ENCODE data around the gene PTOV1. TPM values are rescaled to one million over a fixed set of nuclear protein-coding genes. Genes with fewer than 3 reads are reported as not detected.

The PTOV1 gene
- total and polyA plus RNA-seq, 10 of the 15 experiments (the other 5 are each of a cell fraction or from before 2014, with no cell fraction given), result 3.2 to 83.5 (median 22.3) TPM

DNA sequence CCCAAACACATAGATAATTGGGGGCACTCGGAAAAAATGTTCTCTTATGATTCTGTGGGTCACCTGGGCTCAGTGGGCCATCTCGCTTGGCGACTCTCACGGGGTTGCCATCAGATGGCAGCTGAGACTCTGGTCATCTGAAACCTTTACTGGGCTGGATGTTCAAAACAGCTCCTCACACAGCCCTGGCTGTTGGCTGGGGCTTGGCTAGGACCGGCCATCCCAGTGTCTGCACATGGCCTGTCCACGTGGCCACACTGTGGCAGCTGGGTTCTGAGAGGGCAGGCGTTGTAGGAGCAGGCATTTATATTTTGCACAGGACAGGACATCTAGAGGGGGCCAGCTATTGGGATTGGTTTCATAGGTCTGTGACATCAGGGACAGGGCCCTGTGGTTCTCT, 17.4 kb upstream of the PTOV1 start:
- BruUV-seq (replicated peaks), result no TSS peak
- intact Hi-C loops (cut with micrococcal nuclease; ENCODE audit: unreplicated experiment), result no loop called here
- CTCF ChIA-PET, result no interaction called here

DNA sequence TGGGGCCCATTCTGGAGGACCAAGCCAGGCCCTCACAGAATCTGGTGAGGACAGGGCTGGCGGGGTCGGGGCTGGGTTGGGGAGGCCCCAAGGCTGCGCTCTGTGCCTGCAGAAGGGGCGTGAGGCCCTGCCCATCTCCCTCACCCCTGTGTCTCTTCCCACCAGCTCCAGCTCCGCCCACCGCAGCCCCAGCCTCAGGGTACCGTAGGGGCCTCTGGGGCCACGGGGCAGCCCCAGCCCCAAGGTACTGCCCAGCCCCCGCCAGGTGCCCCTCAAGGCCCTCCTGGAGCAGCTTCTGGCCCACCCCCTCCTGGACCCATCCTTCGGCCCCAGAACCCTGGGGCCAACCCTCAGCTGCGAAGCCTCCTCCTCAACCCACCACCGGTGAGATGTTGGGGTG, 15.4 kb upstream of the PTOV1 start:
- intact Hi-C loops (cut with micrococcal nuclease; ENCODE audit: unreplicated experiment) (no loop called here), in situ Hi-C loops (cut with MboI) (no loop called here)
- no peak overlapping the region for H3K27ac ChIP-seq (ENCODE audit: control insufficient read depth, insufficient read depth)
- ChIA-PET SMC1A (ENCODE audit: uncharacterized antibody, unreplicated experiment) (no interaction called here), RAD21 (ENCODE audit: unreplicated experiment) (no interaction called here), POLR2A (interaction anchor here (0.6 kb wide), 1 partner anchor 21 kb away, joined by 3 read pairs; no protein-coding TSS in a partner anchor), CTCF (no interaction called here)
- H2AFZ ChIP-seq (ENCODE audit: control insufficient read depth, low read depth, low read length), result no peak overlapping the region
- H4K20me1 ChIP-seq (ENCODE audit: control insufficient read depth, insufficient read depth), result no peaks in the 10 kb centered on the region
- H3K9ac ChIP-seq (ENCODE audit: control insufficient read depth, insufficient read depth, low read length), result no peak overlapping the region
- no peaks in the 10 kb centered on the region for H3K27me3 ChIP-seq (replicated peaks in 1 of 2; ENCODE audit: control insufficient read depth in 2 of 2, insufficient read depth in 2 of 2, low read length in 1 of 2)
- no peak for ATAC-seq
- BruUV-seq (replicated peaks), result no TSS peak
- FAIRE-seq, result no peak
- peaks cover 17 to 31% of the 10 kb centered on the region in 2 experiments for H3K36me3 ChIP-seq (ENCODE audit: control insufficient read depth in 2 of 2, insufficient read depth in 2 of 2, low read length in 1 of 2)
- no peak overlapping the region for H3K4me3 ChIP-seq
- DNase-seq (ENCODE audit: low read depth, low spot score), result no peak
- no peak overlapping the region for H3K4me2 ChIP-seq (ENCODE audit: control insufficient read depth, insufficient read depth)
- 96% methylated on average over 9 of the region's 12 CpGs for WGBS (ENCODE audit: insufficient coverage, insufficient replicate concordance, low lambda C conversion rate, missing lambda C conversion rate)
- H3K9me3 ChIP-seq (replicated peaks; ENCODE audit: control insufficient read depth, insufficient read depth, low read length), result no peaks in the 10 kb centered on the region
- no peaks in the 10 kb centered on the region for H3K4me1 ChIP-seq (ENCODE audit: control insufficient read depth, insufficient read depth, low read length)
- H3K79me2 ChIP-seq (ENCODE audit: control insufficient read depth, insufficient read depth, low read length), result no peaks in the 10 kb centered on the region
- TF ChIP-seq RAD51 (IDR thresholded peaks at IDR 0.05) (no peak), KDM1A (IDR thresholded peaks at IDR 0.05; ENCODE audit: borderline replicate concordance) (no peak), CEBPZ (IDR thresholded peaks at IDR 0.05; ENCODE audit: low read depth, low read length) (no peak), MYB (IDR thresholded peaks at IDR 0.05; ENCODE audit: borderline replicate concordance, low read depth, low read length) (no peak), MTA3 (IDR thresholded peaks at IDR 0.05; ENCODE audit: borderline replicate concordance, low read length) (no peak), PKNOX1 (IDR thresholded peaks at IDR 0.05) (no peak), ASH2L (IDR thresholded peaks at IDR 0.05; ENCODE audit: borderline replicate concordance, low read depth) (no peak), ZBTB4 (CRISPR knock-in tag; IDR thresholded peaks at IDR 0.05) (no peak), EED (IDR thresholded peaks at IDR 0.05; ENCODE audit: low read depth) (no peak), TCF7 (IDR thresholded peaks at IDR 0.05; ENCODE audit: borderline replicate concordance) (no peak)

More for the DNA sequence above, 17.4 kb upstream of the PTOV1 start:
- DNase-seq (ENCODE audit: low read depth, low spot score) (no peak), ATAC-seq (no peak), FAIRE-seq (no peak)
- Histone ChIP-seq H3K27me3 (replicated peaks in 1 of 2; ENCODE audit: control insufficient read depth in 2 of 2, insufficient read depth in 2 of 2, low read length in 1 of 2) (no peaks in the 10 kb centered on the region), H3K4me3 (no peak overlapping the region), H3K79me2 (ENCODE audit: control insufficient read depth, insufficient read depth, low read length) (no peaks in the 10 kb centered on the region), H3K9me3 (replicated peaks; ENCODE audit: control insufficient read depth, insufficient read depth, low read length) (no peaks in the 10 kb centered on the region), H3K27ac (ENCODE audit: control insufficient read depth, insufficient read depth) (no peak overlapping the region), H3K4me2 (ENCODE audit: control insufficient read depth, insufficient read depth) (no peak overlapping the region), H3K4me1 (ENCODE audit: control insufficient read depth, insufficient read depth, low read length) (no peaks in the 10 kb centered on the region), H4K20me1 (ENCODE audit: control insufficient read depth, insufficient read depth) (no peaks in the 10 kb centered on the region), H2AFZ (ENCODE audit: control insufficient read depth, low read depth, low read length) (no peak overlapping the region), H3K9ac (ENCODE audit: control insufficient read depth, insufficient read depth, low read length) (no peak overlapping the region), H3K36me3 (ENCODE audit: control insufficient read depth in 2 of 2, insufficient read depth in 2 of 2, low read length in 1 of 2) (peaks cover 17 to 33% of the 10 kb centered on the region in 2 experiments)
- RAD21 ChIA-PET (ENCODE audit: unreplicated experiment), result no interaction called here
- SMC1A ChIA-PET (ENCODE audit: uncharacterized antibody, unreplicated experiment), result no interaction called here
- in situ Hi-C loops (cut with MboI), result no loop called here
- POLR2A ChIA-PET, result interaction anchor here (0.5 kb wide), 1 partner anchor 118 kb away, joined by 3 read pairs; no protein-coding TSS in a partner anchor
- 86% methylated on average over 7 of the region's 7 CpGs for WGBS (ENCODE audit: insufficient coverage, insufficient replicate concordance, low lambda C conversion rate, missing lambda C conversion rate)
- TF ChIP-seq KAT2A (conservative IDR thresholded peaks at IDR 0.05; ENCODE audit: control insufficient read depth, low read depth, low read length), result no peak

Data from GM12878 (cell line).